GM19455 (cell line): Measurements from ENCODE around the gene C2orf42.
"Not testable (repeated sequence)": the region's sequence is repeated elsewhere in the genome, so short reads cannot be mapped to it uniquely, and the experiment has no call there.

Source experiments
- ATAC-seq: cut with Tn5 transposase; IDR thresholded peaks from one replicate; pipeline ENCODE4 v1.9.1; 2021; ENCODE audit not compliant: unreplicated experiment

The C2orf42 gene

GRCh38 chr2:70181363-70181956, 9.4 kb downstream of the C2orf42 start:
- peak; percentile 81 for ATAC-seq

- no peak for ATAC-seq
Measured at GRCh38 chr2:70173520-70173919, 17.3 kb downstream of the C2orf42 start.

- ATAC-seq, result not testable (repeated sequence)
Measured at GRCh38 chr2:70169654-70170245, 21.1 kb downstream of the C2orf42 start.

- no peak for ATAC-seq
Measured at GRCh38 chr2:70161069-70161534, 29.7 kb downstream of the C2orf42 start.

GRCh38 chr2:70160545-70160944, 30.3 kb downstream of the C2orf42 start:
- ATAC-seq, result no peak

- not testable (repeated sequence) for ATAC-seq
Measured at GRCh38 chr2:70149130-70149686, 41.6 kb downstream of the C2orf42 start.

GRCh38 chr2:70148211-70148760, 42.5 kb downstream of the C2orf42 start:
- ATAC-seq, result not testable (repeated sequence)

GRCh38 chr2:70145851-70146739, 44.7 kb downstream of the C2orf42 start:
- no peak for ATAC-seq

- no peak for ATAC-seq
Measured at GRCh38 chr2:70145144-70145490, 45.7 kb downstream of the C2orf42 start.

GRCh38 chr2:70144443-70145143, 46.2 kb downstream of the C2orf42 start:
- ATAC-seq, result no peak

- no peak for ATAC-seq
Measured at GRCh38 chr2:70143314-70144150, 47.3 kb downstream of the C2orf42 start.

GRCh38 chr2:70142590-70143313, 48.1 kb downstream of the C2orf42 start:
- peak; percentile 72 for ATAC-seq

GRCh38 chr2:70141902-70142589, 48.8 kb downstream of the C2orf42 start:
- peak; percentile 38 for ATAC-seq

- ATAC-seq, result peak; percentile 29
Measured at GRCh38 chr2:70141212-70141901, 49.5 kb downstream of the C2orf42 start.

GRCh38 chr2:70140791-70141211, 50.0 kb downstream of the C2orf42 start:
- no peak for ATAC-seq

- not testable (repeated sequence) for ATAC-seq
Measured at GRCh38 chr2:70134323-70134983, 56.4 kb downstream of the C2orf42 start.
